Esophagus muscularis mucosa (tissue), 3 donors: ENCODE data around the gene DCAF15.

Source experiments
- POLR2A ChIP-seq: fragments of 450-650 bp; IDR thresholded peaks from one replicate; pipeline ENCODE4 v1.6.1; 2017; ENCODE audit warnings: antibody characterized with exemption, moderate library complexity, mild to moderate bottlenecking, low read depth
- POLR2AphosphoS5 ChIP-seq, 2 donors: sonication (generic); formaldehyde crosslinking; IDR thresholded peaks; one replicate each; pipeline ENCODE4 v1.6.1; 2017; ENCODE audit warnings: antibody characterized with exemption in 2 of 2
- TF ChIP-seq, protein P1 (sequence below), 3 experiments: fragments of 200-600 bp in 2 of 3; fragments of 450-650 bp in 1 of 3; sonication (generic) in 2 of 3; IDR thresholded peaks; one replicate each; pipeline ENCODE4 v1.5.1; 2017 to 2019; ENCODE audit warnings: antibody characterized with exemption in 3 of 3, mild to moderate bottlenecking in 2 of 3, moderate library complexity in 1 of 3

DNA sequence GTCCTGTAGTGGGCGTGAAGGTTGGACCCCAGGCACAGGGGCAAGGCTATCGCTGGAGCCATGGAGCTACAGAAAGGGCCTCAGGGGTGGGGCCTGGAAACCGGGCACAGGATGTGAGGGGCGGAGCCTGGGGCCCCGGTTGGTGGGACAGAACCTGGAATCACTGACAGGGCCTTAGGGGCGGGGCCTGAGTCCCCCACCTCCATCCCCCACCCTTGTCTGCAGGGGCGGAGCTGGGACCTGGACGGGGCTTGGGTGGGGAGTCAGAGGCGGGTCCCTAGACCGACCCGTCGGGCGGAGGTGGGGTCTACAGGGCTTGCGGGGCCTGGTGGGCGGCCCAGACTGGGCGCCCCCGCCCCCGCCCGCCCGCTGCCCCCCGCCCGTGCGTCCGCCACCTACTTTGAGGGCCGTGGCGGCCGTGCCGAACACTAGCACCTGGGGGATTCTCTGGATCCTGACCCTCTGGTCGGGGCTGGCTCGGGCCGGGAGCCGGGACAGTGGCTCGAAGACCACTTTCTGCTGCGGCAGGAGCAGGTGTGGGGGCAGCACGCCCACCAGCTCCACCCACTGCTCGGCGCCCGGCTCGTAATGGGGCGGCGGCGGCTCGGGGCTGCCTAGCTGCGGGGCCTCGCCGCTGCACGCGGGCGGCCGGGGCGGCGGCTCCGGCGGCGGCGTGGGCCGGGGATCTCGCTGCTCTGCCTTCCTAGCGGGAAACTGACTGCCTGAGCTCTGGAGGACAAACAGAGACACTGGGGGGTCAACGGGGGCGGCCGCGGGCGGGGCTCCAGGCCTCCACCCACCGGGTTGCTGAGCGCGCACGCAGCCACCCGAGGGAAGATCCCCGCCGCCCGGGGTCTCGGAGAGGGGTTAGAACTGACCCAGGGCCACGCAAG is 26.3 kb downstream of the DCAF15 start:
- TF ChIP-seq POLR2A (no peak), POLR2AphosphoS5 (IDR thresholded peaks at IDR 0.05) (peak; percentile 30 to 70)
- TF ChIP-seq, protein P1, sequence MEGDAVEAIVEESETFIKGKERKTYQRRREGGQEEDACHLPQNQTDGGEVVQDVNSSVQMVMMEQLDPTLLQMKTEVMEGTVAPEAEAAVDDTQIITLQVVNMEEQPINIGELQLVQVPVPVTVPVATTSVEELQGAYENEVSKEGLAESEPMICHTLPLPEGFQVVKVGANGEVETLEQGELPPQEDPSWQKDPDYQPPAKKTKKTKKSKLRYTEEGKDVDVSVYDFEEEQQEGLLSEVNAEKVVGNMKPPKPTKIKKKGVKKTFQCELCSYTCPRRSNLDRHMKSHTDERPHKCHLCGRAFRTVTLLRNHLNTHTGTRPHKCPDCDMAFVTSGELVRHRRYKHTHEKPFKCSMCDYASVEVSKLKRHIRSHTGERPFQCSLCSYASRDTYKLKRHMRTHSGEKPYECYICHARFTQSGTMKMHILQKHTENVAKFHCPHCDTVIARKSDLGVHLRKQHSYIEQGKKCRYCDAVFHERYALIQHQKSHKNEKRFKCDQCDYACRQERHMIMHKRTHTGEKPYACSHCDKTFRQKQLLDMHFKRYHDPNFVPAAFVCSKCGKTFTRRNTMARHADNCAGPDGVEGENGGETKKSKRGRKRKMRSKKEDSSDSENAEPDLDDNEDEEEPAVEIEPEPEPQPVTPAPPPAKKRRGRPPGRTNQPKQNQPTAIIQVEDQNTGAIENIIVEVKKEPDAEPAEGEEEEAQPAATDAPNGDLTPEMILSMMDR (IDR thresholded peaks at IDR 0.05), result no peak
